Retinal pigment epithelial cell (primary cell): ENCODE measurements around the gene KRTAP10-4.
"Not testable (repeated sequence)": the region's sequence is repeated elsewhere in the genome, so short reads cannot be mapped to it uniquely, and the experiment has no call there.

Experiments used
- DNase-seq: peaks from one replicate; pipeline ENCODE4 v3.0.0-alpha.2; 2010; ENCODE audit warnings: low read depth
- H3K4me3 ChIP-seq: 2 replicates; pipeline ENCODE4 v1.5.1; 2011; ENCODE audit warnings: mild to moderate bottlenecking, low read length, control low read depth, moderate library complexity
- CTCF ChIP-seq: conservative IDR thresholded peaks from 2 replicates; pipeline ENCODE4 v1.5.1; 2011; ENCODE audit warnings: low read depth, low read length, control low read depth, inconsistent platforms

The KRTAP10-4 gene

GRCh38 chr21:44583089-44583799 is 9.7 kb downstream of the KRTAP10-4 start:
- H3K4me3 ChIP-seq, result no peak overlapping the region
- no peak for DNase-seq
- no peak for TF ChIP-seq CTCF

- no peak for TF ChIP-seq CTCF
- DNase-seq, result no peak
Measured at GRCh38 chr21:44583800-44584147, 10.2 kb downstream of the KRTAP10-4 start.

GRCh38 chr21:44585892-44586291 is 12.4 kb downstream of the KRTAP10-4 start:
- TF ChIP-seq CTCF, result no peak
- DNase-seq, result no peak
- no peak overlapping the region for H3K4me3 ChIP-seq

More at GRCh38 chr21:44583800-44584147, 10.2 kb downstream of the KRTAP10-4 start:
- no peak overlapping the region for H3K4me3 ChIP-seq

- DNase-seq, result no peak
- H3K4me3 ChIP-seq, result no peak overlapping the region
- no peak for TF ChIP-seq CTCF
Measured at GRCh38 chr21:44589094-44589493, 15.6 kb downstream of the KRTAP10-4 start.

- no peak overlapping the region for H3K4me3 ChIP-seq
- no peak for DNase-seq
- no peak for TF ChIP-seq CTCF
Measured at GRCh38 chr21:44589586-44590305, 16.2 kb downstream of the KRTAP10-4 start.

GRCh38 chr21:44590311-44590721 is 16.8 kb downstream of the KRTAP10-4 start:
- no peak overlapping the region for H3K4me3 ChIP-seq
- no peak for TF ChIP-seq CTCF
- DNase-seq, result no peak

GRCh38 chr21:44590897-44591800 is 17.6 kb downstream of the KRTAP10-4 start:
- DNase-seq, H3K4me3 ChIP-seq: not testable (repeated sequence)

GRCh38 chr21:44591801-44592130 is 18.2 kb downstream of the KRTAP10-4 start:
- not testable (repeated sequence) for DNase-seq, H3K4me3 ChIP-seq
